ENCODE data around the gene SLC1A7. TPM values are rescaled to one million over a fixed set of nuclear protein-coding genes. Genes with fewer than 3 reads are reported as not detected.
A peak's percentile ranks its signal among the peaks of the same experiment; 100 is the strongest.

The SLC1A7 gene
- total RNA-seq, 1 donor from 2014 or later: not detected

DNA sequence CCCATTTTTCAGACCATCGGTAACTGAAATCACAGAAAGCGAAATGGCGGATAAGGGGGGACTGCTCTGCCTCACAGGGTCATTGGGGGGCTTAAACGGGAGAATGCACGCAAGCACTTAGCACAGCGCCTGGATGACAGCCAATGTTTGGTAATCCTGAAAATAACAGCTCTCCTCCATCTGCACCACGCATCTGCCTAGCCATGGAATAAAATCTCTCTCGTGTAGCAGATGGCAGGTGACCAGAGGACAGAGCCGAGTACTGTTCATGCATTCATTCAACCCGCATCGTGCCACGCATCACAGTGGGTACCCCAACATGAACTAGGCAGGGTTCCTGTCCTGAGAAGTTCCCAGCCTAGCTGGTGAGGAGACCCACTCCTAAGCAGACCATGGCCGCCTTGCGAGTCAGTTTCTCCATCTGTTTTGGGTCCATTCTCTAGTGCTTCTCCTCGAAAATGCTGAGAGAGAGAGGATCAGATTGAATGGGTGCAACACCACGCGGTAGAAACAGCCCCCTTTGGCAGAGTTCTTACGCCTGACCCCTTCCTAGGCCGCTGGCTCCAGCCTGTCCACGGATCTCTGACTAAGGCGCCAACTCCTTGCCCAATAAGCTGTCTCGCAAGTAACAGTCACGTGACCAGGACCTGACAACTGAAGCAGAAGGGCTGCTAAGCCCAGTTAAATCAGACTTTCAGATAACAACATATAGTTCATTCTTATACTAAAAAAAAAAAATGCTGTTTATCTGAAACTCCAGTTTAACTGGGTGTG is 7.3 kb downstream of the SLC1A7 start:
- H3K27ac Mint-ChIP-seq: peak overlapping the region; percentile 66
- no peak for DNase-seq (ENCODE audit: extremely low spot score, unreplicated experiment)
- peaks cover 10% of the 10 kb centered on the region for H3K27me3 Mint-ChIP-seq
- TF ChIP-seq, protein P1, sequence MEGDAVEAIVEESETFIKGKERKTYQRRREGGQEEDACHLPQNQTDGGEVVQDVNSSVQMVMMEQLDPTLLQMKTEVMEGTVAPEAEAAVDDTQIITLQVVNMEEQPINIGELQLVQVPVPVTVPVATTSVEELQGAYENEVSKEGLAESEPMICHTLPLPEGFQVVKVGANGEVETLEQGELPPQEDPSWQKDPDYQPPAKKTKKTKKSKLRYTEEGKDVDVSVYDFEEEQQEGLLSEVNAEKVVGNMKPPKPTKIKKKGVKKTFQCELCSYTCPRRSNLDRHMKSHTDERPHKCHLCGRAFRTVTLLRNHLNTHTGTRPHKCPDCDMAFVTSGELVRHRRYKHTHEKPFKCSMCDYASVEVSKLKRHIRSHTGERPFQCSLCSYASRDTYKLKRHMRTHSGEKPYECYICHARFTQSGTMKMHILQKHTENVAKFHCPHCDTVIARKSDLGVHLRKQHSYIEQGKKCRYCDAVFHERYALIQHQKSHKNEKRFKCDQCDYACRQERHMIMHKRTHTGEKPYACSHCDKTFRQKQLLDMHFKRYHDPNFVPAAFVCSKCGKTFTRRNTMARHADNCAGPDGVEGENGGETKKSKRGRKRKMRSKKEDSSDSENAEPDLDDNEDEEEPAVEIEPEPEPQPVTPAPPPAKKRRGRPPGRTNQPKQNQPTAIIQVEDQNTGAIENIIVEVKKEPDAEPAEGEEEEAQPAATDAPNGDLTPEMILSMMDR (conservative IDR thresholded peaks at IDR 0.05): no peak
- H3K4me3 Mint-ChIP-seq: no peak overlapping the region
- no peaks in the 10 kb centered on the region for H3K36me3 Mint-ChIP-seq
- no peaks in the 10 kb centered on the region for H3K4me1 Mint-ChIP-seq (ENCODE audit: unreplicated experiment)
- H3K9me3 Mint-ChIP-seq: peaks cover 9% of the 10 kb centered on the region

DNA sequence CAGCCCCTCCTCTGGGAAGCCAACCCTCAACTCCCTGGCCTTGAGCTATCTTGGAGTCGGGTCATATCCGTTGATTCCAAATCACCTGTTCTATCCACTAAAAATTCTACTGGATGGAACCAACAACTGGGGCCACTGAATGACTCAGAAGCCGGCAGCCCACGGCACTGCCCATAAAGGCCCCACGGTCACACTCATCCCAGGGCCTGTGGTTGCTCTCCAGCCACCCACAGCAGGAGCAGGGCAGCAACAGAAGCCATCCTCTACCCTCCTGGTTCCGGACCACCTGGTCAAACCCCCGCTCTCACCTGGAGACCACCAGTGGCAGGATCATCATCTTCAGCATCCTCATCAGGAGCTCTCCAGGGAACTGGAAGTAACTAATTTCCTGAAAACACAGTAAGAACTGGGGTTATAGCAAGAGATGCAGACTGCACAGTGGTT is 8.4 kb downstream of the SLC1A7 start:
- H3K27me3 Mint-ChIP-seq: peaks cover 15% of the 10 kb centered on the region
- TF ChIP-seq, protein P1 (conservative IDR thresholded peaks at IDR 0.05): no peak
- peaks cover 6% of the 10 kb centered on the region for H3K4me1 Mint-ChIP-seq (ENCODE audit: unreplicated experiment)
- DNase-seq (ENCODE audit: extremely low spot score, unreplicated experiment): no peak
- H3K4me3 Mint-ChIP-seq: no peak overlapping the region
- peaks cover 9% of the 10 kb centered on the region for H3K9me3 Mint-ChIP-seq
- H3K36me3 Mint-ChIP-seq: no peaks in the 10 kb centered on the region
- H3K27ac Mint-ChIP-seq: no peak overlapping the region

DNA sequence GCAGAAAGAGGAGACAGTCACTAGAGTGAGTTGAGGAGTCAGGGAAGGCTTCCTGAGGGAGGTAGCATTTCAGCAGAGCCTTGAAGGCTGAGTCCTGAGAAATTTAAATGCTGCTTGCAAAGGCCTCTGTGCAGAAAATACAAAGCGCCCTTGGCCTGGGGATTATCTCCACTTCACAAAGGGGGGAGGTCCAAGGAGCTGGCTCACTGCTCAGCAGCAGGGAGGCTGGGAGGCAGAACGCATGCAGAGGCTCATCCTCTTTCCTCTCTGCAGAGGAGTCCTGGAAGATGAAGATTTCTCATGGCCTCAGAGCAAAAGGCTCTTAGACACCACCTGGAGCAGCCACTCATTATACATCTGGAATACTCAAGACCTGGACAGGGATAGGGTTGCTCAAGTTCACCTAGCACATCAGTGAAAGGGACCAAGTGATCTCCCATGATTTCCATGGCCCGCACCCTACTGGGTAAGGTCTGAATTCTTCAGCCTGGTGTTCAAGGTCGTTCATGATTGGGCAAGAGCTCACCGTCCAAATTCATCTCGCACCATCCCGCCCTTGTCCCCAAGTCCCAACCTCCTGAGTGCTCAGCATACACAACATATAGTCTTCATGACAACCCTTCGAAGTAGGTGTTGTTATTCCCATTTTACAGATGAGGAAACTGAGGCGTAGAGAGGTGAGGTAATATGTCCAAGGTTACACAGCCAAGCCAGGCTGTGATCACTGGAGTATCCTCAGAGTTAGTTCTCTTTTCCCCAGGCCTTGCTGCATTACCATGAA is 9.0 kb downstream of the SLC1A7 start:
- no peak overlapping the region for H3K4me3 Mint-ChIP-seq
- H3K36me3 Mint-ChIP-seq: no peaks in the 10 kb centered on the region
- peaks cover 9% of the 10 kb centered on the region for H3K9me3 Mint-ChIP-seq
- H3K27me3 Mint-ChIP-seq: peaks cover 15% of the 10 kb centered on the region
- no peak for DNase-seq (ENCODE audit: extremely low spot score, unreplicated experiment)
- TF ChIP-seq, protein P1 (conservative IDR thresholded peaks at IDR 0.05): no peak
- H3K27ac Mint-ChIP-seq: no peak overlapping the region
- peaks cover 6% of the 10 kb centered on the region for H3K4me1 Mint-ChIP-seq (ENCODE audit: unreplicated experiment)

DNA sequence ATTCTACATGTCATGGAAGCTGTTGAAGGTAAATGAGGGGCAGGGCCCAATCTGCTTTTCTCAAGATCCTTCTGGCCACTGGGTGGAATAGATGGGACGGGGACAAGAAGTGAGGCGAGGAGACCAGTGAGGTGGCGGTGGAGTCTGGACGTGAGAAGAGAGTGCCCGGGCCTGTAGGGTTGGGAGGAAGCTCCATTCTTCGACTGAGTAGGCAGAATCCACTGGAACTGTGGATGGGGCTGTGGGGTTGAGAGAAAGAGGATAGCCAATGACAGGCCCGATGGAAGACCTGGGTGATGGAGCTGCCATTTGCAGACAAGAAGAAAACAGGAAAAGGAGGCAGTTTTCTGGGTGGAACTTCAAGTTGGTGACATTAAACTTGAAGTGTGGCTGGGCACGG is 10.3 kb downstream of the SLC1A7 start:
- Mint-ChIP-seq H3K27me3 (peaks cover 15% of the 10 kb centered on the region), H3K4me1 (ENCODE audit: unreplicated experiment) (peaks cover 6% of the 10 kb centered on the region), H3K9me3 (no peaks in the 10 kb centered on the region), H3K27ac (no peak overlapping the region), H3K36me3 (no peaks in the 10 kb centered on the region), H3K4me3 (no peak overlapping the region)
- TF ChIP-seq, protein P1 (conservative IDR thresholded peaks at IDR 0.05): no peak
- no peak for DNase-seq (ENCODE audit: extremely low spot score, unreplicated experiment)

DNA sequence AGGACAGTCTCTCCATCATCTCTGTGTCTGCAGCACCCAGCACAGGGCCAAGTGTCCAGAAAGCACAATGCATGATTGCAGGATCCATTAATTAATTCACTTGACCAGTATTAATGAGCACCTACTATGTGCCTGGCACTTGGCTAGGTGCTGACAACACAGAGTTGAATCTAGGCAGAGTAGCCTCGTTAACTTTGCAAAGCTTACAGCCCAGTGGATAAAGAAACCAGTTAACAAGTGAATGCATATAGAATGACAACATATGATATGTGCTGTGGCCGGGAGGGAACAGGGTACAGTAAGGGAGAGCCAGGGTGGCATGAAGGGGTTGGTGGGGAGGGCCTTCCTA is 10.9 kb downstream of the SLC1A7 start:
- H3K27ac Mint-ChIP-seq: no peak overlapping the region
- peaks cover 7% of the 10 kb centered on the region for H3K4me1 Mint-ChIP-seq (ENCODE audit: unreplicated experiment)
- TF ChIP-seq, protein P1 (conservative IDR thresholded peaks at IDR 0.05): no peak
- H3K9me3 Mint-ChIP-seq: no peaks in the 10 kb centered on the region
- no peak for DNase-seq (ENCODE audit: extremely low spot score, unreplicated experiment)
- no peak overlapping the region for H3K4me3 Mint-ChIP-seq
- H3K27me3 Mint-ChIP-seq: peaks cover 15% of the 10 kb centered on the region
- no peaks in the 10 kb centered on the region for H3K36me3 Mint-ChIP-seq
